HepG2 (cell line): ENCODE data around the gene PCLO. TPM values are rescaled to one million over a fixed set of nuclear protein-coding genes. Genes with fewer than 3 reads are reported as not detected.

Experiments
- NCOA2 ChIP-seq: sonication (generic); formaldehyde crosslinking; IDR thresholded peaks from 2 replicates; pipeline ENCODE4 v1.8.0; 2022; ENCODE audit warnings: inconsistent platforms
- POLR2A ChIP-seq, 2 experiments: IDR thresholded peaks; 2 replicates each; pipeline ENCODE4 v1.6.1; 2011; ENCODE audit warnings: low read depth in 2 of 2, low read length in 2 of 2, mild to moderate bottlenecking in 1 of 2, moderate library complexity in 1 of 2; ENCODE audit not compliant: insufficient read depth in 1 of 2
- RAD51 ChIP-seq: fragments of 450-650 bp; IDR thresholded peaks from 2 replicates; pipeline ENCODE4 v1.6.1; 2016; ENCODE audit warnings: borderline replicate concordance
- TEAD2 ChIP-seq: sonication (generic); formaldehyde crosslinking; IDR thresholded peaks from 2 replicates; pipeline ENCODE4 v1.9.0; 2021; ENCODE audit warnings: missing genetic modification reagents
- ZBTB38 ChIP-seq: sonication (generic); formaldehyde crosslinking; IDR thresholded peaks from 2 replicates; pipeline ENCODE4 v1.5.1; 2020; ENCODE audit warnings: mild to moderate bottlenecking, missing genetic modification reagents
- ZFAT ChIP-seq: sonication (generic); formaldehyde crosslinking; conservative IDR thresholded peaks from 2 replicates; pipeline ENCODE4 v1.8.1; 2023; ENCODE audit warnings: missing genetic modification reagents, inconsistent platforms
- ZNF367 ChIP-seq: sonication (generic); formaldehyde crosslinking; IDR thresholded peaks from 2 replicates; pipeline ENCODE4 v1.4.0; 2020; ENCODE audit warnings: missing genetic modification reagents, borderline replicate concordance
- polyA plus RNA-seq, 8 experiments: library from polyadenylated mRNA; depleted of rRNA in 3 of 8; stranded (reverse) in 7 of 8; unstranded in 1 of 8; fragments of >200 nt; fragmentation: Illumina TruSeq in 4 of 8; extraction: Trizol in 4 of 8; gene quantifications; 2 replicates each; pipeline versions ENCODE4 v1.2.1 to v1.2.3, GENCODE V29; 2011 to 2016; ENCODE audit warnings: low read depth in 4 of 8, missing spikeins in 1 of 8, mixed read lengths in 1 of 8; ENCODE audit not compliant: insufficient read depth in 1 of 8
- total RNA-seq, 5 experiments: library from RNA; depleted of rRNA; stranded (reverse); fragments of >200 nt; fragmentation: Illumina TruSeq; extraction: Trizol; gene quantifications; 2 replicates each; pipeline ENCODE4 v1.2.3, GENCODE V29; 2016; ENCODE audit warnings: low read depth in 1 of 5
- TF ChIP-seq, protein P1 (sequence below): sonication (generic); formaldehyde crosslinking; IDR thresholded peaks from 2 replicates; pipeline ENCODE4 v1.9.0; 2022; ENCODE audit warnings: missing genetic modification reagents, mild to moderate bottlenecking, borderline replicate concordance
- TF ChIP-seq, protein P2 (sequence below), 2 experiments: IDR thresholded peaks; 2 replicates each; pipeline ENCODE4 v1.6.1; 2011 to 2012; ENCODE audit warnings: low read length in 2 of 2, borderline replicate concordance in 1 of 2, low read depth in 1 of 2, mild to moderate bottlenecking in 1 of 2, moderate library complexity in 1 of 2

PCLO gene
- total and polyA plus RNA-seq, 2 of the 13 experiments (the other 11 are each of a cell fraction or from before 2014, with no cell fraction given), result 0.07 to 0.29 TPM

DNA sequence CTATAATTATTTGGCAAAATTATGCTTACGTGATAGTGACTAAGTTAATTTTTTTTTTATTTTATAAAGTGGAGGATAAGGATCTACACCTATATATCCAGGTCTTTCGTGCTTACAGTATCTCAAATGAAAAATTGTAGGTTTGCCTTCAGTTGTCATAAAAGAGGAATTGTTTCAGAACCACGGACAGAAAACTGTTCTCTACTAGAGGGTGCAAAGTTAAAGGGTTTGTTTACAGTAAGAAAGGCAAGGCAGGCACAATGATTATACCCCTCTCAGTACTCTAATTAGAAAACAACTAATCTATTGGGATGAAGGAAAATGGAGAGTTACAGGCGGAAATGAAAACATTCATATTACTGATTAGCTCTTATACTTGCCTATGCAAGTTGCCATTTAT, 1.5 kb downstream of the PCLO start (continued):
- TF ChIP-seq, protein P1, sequence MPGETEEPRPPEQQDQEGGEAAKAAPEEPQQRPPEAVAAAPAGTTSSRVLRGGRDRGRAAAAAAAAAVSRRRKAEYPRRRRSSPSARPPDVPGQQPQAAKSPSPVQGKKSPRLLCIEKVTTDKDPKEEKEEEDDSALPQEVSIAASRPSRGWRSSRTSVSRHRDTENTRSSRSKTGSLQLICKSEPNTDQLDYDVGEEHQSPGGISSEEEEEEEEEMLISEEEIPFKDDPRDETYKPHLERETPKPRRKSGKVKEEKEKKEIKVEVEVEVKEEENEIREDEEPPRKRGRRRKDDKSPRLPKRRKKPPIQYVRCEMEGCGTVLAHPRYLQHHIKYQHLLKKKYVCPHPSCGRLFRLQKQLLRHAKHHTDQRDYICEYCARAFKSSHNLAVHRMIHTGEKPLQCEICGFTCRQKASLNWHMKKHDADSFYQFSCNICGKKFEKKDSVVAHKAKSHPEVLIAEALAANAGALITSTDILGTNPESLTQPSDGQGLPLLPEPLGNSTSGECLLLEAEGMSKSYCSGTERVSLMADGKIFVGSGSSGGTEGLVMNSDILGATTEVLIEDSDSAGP (CRISPR knock-in tag), result no peak
- TF ChIP-seq, protein P2, sequence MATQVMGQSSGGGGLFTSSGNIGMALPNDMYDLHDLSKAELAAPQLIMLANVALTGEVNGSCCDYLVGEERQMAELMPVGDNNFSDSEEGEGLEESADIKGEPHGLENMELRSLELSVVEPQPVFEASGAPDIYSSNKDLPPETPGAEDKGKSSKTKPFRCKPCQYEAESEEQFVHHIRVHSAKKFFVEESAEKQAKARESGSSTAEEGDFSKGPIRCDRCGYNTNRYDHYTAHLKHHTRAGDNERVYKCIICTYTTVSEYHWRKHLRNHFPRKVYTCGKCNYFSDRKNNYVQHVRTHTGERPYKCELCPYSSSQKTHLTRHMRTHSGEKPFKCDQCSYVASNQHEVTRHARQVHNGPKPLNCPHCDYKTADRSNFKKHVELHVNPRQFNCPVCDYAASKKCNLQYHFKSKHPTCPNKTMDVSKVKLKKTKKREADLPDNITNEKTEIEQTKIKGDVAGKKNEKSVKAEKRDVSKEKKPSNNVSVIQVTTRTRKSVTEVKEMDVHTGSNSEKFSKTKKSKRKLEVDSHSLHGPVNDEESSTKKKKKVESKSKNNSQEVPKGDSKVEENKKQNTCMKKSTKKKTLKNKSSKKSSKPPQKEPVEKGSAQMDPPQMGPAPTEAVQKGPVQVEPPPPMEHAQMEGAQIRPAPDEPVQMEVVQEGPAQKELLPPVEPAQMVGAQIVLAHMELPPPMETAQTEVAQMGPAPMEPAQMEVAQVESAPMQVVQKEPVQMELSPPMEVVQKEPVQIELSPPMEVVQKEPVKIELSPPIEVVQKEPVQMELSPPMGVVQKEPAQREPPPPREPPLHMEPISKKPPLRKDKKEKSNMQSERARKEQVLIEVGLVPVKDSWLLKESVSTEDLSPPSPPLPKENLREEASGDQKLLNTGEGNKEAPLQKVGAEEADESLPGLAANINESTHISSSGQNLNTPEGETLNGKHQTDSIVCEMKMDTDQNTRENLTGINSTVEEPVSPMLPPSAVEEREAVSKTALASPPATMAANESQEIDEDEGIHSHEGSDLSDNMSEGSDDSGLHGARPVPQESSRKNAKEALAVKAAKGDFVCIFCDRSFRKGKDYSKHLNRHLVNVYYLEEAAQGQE (IDR thresholded peaks at IDR 0.05; ENCODE audit: borderline replicate concordance in 1 of 2, low read depth in 1 of 2, low read length in 2 of 2), result peak; percentile 21 to 93
- no peak for TF ChIP-seq POLR2A (IDR thresholded peaks at IDR 0.05; ENCODE audit: insufficient read depth in 1 of 2, low read depth in 2 of 2, low read length in 2 of 2)
- no peak for TF ChIP-seq NCOA2 (CRISPR knock-in tag)
- TF ChIP-seq ZNF367 (CRISPR knock-in tag), result no peak
- TF ChIP-seq TEAD2 (CRISPR knock-in tag), result no peak
- TF ChIP-seq RAD51, result no peak
- no peak for TF ChIP-seq ZFAT (CRISPR knock-in tag)
- no peak for TF ChIP-seq ZBTB38 (CRISPR knock-in tag)
